Right cardiac atrium (tissue), 5 donors: ENCODE results near the gene SMIM45.

Experiments
- ATAC-seq, 2 donors: fragments of 200-7000 bp; cut with Tn5 transposase; one replicate each; pipeline versions ENCODE4 v1.8.0 to v1.9.1; 2020; ENCODE audit warnings: moderate library complexity in 2 of 2, mild to moderate bottlenecking in 1 of 2
- DNase-seq, 3 donors: peaks; one replicate each; pipeline ENCODE4 v3.0.0-alpha.2; 2020
- H3K27ac ChIP-seq: one replicate; pipeline ENCODE4 v1.5.1; 2013; ENCODE audit warnings: mild to moderate bottlenecking, low read length, control low read depth, moderate library complexity
- H3K27me3 ChIP-seq: one replicate; pipeline ENCODE4 v1.6.1; 2013; ENCODE audit not compliant: control insufficient read depth, insufficient read depth
- H3K4me1 ChIP-seq: one replicate; pipeline ENCODE4 v1.6.1; 2013; ENCODE audit warnings: low read length; ENCODE audit not compliant: control insufficient read depth, insufficient read depth
- H3K4me3 ChIP-seq: one replicate; pipeline ENCODE4 v1.5.1; 2013; ENCODE audit warnings: low read length, control low read depth
- H3K9me3 ChIP-seq: one replicate; pipeline ENCODE4 v1.6.1; 2013; ENCODE audit warnings: low read length; ENCODE audit not compliant: control insufficient read depth
- WGBS: extraction: QIAGEN DNeasy Blood & Tissue Kit; methylation state at CpG from one replicate; pipeline ENCODE4 v1.1.7; 2013; 5-methylcytosine and 5-hydroxymethylcytosine counted together
- intact Hi-C, 4 donors: fragments of 100-400 bp; cut with DNase I; formaldehyde crosslinking; loops; one replicate each; pipeline versions ENCODE4 v1.11.0 to v1.14.0; 2022 to 2023
- donor health status: healthy with polysubstance abuse.
- donor health status: DM: no; HTN: yes; CAD: no.
- donor health status: DM: no; HTN: no; CAD: no.
- donor health status: DM: no; HTN: yes; CAD: no; lungs with severe emphysema.
- donor health status: DM: yes; HTN: yes; CAD: no.

Gene SMIM45

DNA sequence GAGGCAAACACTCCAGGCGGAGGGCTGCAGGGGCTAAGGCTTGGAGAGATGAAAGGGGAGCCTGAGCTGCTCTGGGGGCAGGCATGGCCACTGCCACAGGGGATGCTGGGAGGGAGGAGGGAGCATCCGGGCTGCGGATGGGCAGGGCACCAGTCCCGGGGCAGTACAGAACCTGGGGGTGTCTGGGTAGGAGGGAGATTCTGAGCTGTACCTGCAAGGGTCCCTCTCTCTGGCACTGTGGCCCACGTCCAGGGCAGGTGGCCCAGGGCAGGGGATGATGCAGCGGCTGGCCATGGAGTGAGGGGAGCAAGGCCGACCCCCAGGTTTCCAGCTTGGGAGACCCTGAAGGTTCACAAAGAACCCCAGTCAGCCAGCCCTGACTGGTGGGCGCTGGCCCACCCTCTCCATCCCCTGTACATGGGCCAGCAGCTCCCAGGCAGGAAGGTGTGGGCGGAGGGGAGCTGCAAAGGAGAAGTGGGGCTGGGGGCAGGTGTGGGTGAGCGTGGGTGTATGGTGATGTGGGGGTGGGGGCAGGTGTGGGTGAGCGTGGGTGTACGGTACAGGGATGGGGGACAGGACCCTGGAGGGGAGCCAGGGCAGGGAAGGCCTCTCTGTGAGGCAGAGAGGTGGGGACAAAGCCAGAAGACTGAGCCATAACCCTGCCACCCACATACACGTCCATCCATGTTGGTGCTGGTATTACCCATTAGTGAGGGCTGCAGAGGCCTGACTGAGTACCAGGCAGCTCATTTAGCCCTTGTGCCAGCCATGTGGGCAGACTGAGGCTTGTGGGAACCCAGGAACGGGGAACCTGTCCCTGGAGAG lies 23.1 kb upstream of the SMIM45 start:
- no peak for ATAC-seq
- Histone ChIP-seq H3K4me3 (no peak overlapping the region), H3K9me3 (no peaks in the 10 kb centered on the region), H3K27me3 (no peaks in the 10 kb centered on the region), H3K4me1 (no peaks in the 10 kb centered on the region), H3K27ac (no peak overlapping the region)
- DNase-seq = peak in 1 of 3 donors; percentile 2
- intact Hi-C loops = no loop called here
- 78% methylated on average over 14 of the region's 14 CpGs for WGBS

DNA sequence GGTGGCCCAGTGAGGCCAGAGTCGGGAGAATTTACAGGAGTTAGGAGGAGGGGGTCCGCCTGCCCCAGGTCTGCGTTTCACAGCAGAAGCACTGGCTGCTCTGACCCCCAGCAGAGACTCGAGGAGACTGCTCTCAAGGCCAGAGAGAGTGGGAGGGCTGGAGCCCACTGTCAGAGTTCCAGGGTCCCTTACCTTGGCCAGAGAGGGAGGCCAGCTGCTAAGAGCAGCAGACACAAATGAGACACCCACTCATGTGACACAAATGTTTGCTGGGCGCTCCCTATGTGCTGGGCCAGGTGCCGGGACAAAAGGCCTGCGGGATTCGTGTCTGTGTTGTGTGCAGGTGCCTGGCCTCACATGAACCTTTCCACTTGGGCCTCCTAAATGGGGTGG lies 22.5 kb upstream of the SMIM45 start:
- Histone ChIP-seq H3K27me3 (no peaks in the 10 kb centered on the region), H3K27ac (no peak overlapping the region), H3K4me1 (no peaks in the 10 kb centered on the region), H3K4me3 (no peak overlapping the region), H3K9me3 (no peaks in the 10 kb centered on the region)
- intact Hi-C loops = no loop called here
- WGBS = 81% methylated on average over 8 of the region's 8 CpGs
- DNase-seq (peak in 2 of 3 donors; percentile 19 to 23), ATAC-seq (no peak)

- Histone ChIP-seq H3K27ac (no peak overlapping the region), H3K27me3 (no peaks in the 10 kb centered on the region), H3K4me3 (no peak overlapping the region), H3K4me1 (no peaks in the 10 kb centered on the region), H3K9me3 (no peaks in the 10 kb centered on the region)
- 78% methylated on average over 10 of the region's 10 CpGs for WGBS
- ATAC-seq (no peak), DNase-seq (peak in 2 of 3 donors; percentile 7 to 11)
- intact Hi-C loops = no loop called here
Observed at GRCh38 chr22:41931701-41932269, 20.2 kb upstream of the SMIM45 start.

- intact Hi-C loops = no loop called here
- WGBS = 94% methylated on average over 12 of the region's 12 CpGs
Observed at GRCh38 chr22:41932353-41932752, 19.6 kb upstream of the SMIM45 start.

GRCh38 chr22:41933411-41934177 lies 18.4 kb upstream of the SMIM45 start:
- H3K4me3 ChIP-seq = no peak overlapping the region
- intact Hi-C loops = no loop called here
- no peaks in the 10 kb centered on the region for H3K4me1 ChIP-seq
- ATAC-seq (no peak), DNase-seq (peak in 2 of 3 donors; percentile 21 to 36)
- H3K27me3 ChIP-seq = no peaks in the 10 kb centered on the region
- H3K9me3 ChIP-seq = no peaks in the 10 kb centered on the region
- no peak overlapping the region for H3K27ac ChIP-seq
- WGBS = 79% methylated on average over 16 of the region's 16 CpGs

More at GRCh38 chr22:41932353-41932752, 19.6 kb upstream of the SMIM45 start:
- no peak overlapping the region for H3K27ac ChIP-seq
- ATAC-seq = no peak
- H3K4me3 ChIP-seq = no peak overlapping the region
- H3K4me1 ChIP-seq = no peaks in the 10 kb centered on the region
- peak in 1 of 3 donors; percentile 39 for DNase-seq
- no peaks in the 10 kb centered on the region for H3K9me3 ChIP-seq
- H3K27me3 ChIP-seq = no peaks in the 10 kb centered on the region

DNA sequence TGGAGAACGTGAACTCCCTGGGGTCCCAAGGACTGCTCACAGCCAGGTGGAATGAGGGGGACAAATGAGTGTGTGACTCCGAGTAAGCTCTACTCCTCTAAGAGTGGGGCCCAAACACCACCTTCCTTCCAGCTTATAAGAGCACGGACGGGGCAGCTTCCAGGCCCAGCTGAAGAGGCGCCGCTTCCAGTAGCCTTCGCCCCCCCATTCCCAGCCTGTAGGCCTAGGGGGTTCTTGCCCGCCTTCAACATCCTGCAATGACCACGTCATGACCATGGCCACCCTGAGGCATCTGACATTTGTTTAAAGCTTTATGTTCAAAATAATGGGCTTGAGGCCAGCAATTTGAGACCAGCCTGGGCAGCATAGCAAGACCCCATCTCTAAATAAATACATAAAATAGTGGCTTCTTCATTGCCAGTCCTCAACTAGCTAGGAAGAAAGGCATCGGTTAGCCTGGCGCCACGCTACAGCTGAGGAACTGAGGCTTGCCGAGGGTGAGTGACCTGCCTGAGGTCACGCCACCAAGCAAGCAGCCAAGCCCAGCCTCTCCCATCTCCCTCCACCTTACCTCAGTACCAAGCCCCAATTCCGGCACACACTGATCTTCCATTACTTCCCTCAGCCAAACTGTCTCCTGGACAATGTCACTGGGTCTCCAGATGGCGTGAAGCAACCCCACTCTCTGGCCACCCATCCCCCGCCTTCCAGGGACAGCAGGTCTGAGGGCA lies 17.5 kb upstream of the SMIM45 start:
- DNase-seq (peak in 1 of 3 donors; percentile 21), ATAC-seq (no peak)
- WGBS = 94% methylated on average over 17 of the region's 17 CpGs
- Histone ChIP-seq H3K4me1 (peaks cover 1% of the 10 kb centered on the region), H3K4me3 (no peak overlapping the region), H3K27me3 (no peaks in the 10 kb centered on the region), H3K27ac (peak overlapping the region; percentile 4), H3K9me3 (no peaks in the 10 kb centered on the region)
- intact Hi-C loops = no loop called here

DNA sequence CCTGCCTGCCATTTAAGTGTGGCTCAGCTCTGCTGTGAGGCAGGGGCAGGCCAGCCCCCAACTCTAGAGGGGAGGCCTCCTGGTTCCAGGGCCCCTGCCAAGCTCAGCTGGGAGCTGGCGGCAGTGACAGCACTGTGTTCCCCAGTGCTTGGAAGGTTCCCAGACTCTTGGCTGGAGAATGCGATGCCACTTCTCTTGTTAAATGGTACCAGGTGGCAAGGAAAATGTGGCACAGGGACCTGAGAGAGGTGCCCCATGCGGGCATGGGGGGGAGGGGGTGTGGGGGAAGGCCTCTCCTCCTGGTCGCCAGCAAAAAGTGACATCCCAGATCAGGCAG lies 17.0 kb upstream of the SMIM45 start:
- DNase-seq (peak in 1 of 3 donors; percentile 64), ATAC-seq (peak; percentile 43 to 57)
- H3K27ac ChIP-seq = peak overlapping the region; percentile 4
- no peak overlapping the region for H3K4me3 ChIP-seq
- no peaks in the 10 kb centered on the region for H3K9me3 ChIP-seq
- peaks cover 2% of the 10 kb centered on the region for H3K4me1 ChIP-seq
- 70% methylated on average over 4 of the region's 4 CpGs for WGBS
- no peaks in the 10 kb centered on the region for H3K27me3 ChIP-seq
- intact Hi-C loops = no loop called here

GRCh38 chr22:41935509-41935908 lies 16.4 kb upstream of the SMIM45 start:
- Histone ChIP-seq H3K9me3 (no peaks in the 10 kb centered on the region), H3K4me1 (peaks cover 2% of the 10 kb centered on the region), H3K4me3 (no peak overlapping the region), H3K27ac (peak overlapping the region; percentile 13), H3K27me3 (no peaks in the 10 kb centered on the region)
- no peak for DNase-seq
- ATAC-seq = no peak
- intact Hi-C loops = no loop called here
- WGBS = 88% methylated on average over 9 of the region's 9 CpGs

- ATAC-seq = no peak
Observed at GRCh38 chr22:41936894-41937169, 15.1 kb upstream of the SMIM45 start.

DNA sequence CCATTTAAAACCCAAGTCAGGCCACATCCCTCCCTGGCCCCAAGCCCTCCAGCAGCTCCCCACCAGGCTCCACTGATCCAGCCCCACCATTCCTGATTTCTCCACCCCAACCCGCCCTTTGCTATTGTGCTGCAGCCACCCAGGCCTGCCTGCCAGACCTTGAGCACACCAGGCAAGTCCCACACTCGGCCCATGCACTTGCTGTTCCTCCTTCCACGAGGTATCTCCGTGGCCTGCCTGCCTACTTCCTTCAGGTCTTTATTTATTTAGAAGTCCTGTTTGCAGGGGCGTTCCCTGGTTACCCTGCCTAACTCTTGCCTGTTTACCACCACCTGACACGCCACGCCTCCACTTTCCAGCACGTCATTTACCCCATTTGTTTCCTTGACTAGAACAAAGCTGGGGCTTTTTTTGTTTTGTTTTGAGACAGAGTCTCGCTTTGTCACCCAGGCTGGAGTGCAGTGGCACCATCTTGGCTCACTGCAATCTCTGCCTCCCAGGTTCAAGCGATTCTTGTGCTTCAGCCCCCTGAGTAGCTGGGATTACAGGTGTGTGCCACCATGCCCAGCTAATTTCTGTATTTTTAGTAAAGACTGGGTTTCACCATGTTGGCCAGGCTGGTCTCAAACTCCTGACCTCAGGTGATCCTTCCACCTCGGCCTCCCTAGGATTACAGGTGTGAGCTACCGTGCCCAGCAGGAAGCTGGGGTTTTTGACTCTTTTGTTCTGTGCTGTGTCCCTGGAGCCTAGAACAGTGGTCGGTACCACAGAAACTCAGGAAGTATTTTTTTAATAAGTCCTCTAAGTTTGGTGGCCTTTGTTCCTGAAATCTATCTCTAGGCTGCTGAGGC lies 11.7 kb upstream of the SMIM45 start:
- intact Hi-C loops = loop anchor here (2.0 to 5.0 kb wide), 6 partner anchors 117 to 245 kb away; partner anchors contain the start of gene MEI1 (in 1 of the 4)
- Histone ChIP-seq H3K27ac (no peak overlapping the region), H3K4me3 (no peak overlapping the region), H3K27me3 (no peaks in the 10 kb centered on the region), H3K9me3 (no peaks in the 10 kb centered on the region), H3K4me1 (peaks cover 2% of the 10 kb centered on the region)
- WGBS = 83% methylated on average over 13 of the region's 13 CpGs
- ATAC-seq = no peak
- no peak for DNase-seq

More at GRCh38 chr22:41936894-41937169, 15.1 kb upstream of the SMIM45 start:
- no peak for DNase-seq
- Histone ChIP-seq H3K27ac (no peak overlapping the region), H3K4me1 (peaks cover 2% of the 10 kb centered on the region), H3K4me3 (no peak overlapping the region), H3K9me3 (no peaks in the 10 kb centered on the region), H3K27me3 (no peaks in the 10 kb centered on the region)
- intact Hi-C loops = no loop called here
- WGBS = 92% methylated on average over 2 of the region's 2 CpGs
